HG03045 (cell line): ENCODE data around the gene SDCCAG8.

Experiments
- ATAC-seq: cut with Tn5 transposase; IDR thresholded peaks from one replicate; pipeline ENCODE4 v1.9.1; 2021; ENCODE audit warnings: mild to moderate bottlenecking, moderate library complexity; ENCODE audit not compliant: unreplicated experiment

Gene SDCCAG8

DNA sequence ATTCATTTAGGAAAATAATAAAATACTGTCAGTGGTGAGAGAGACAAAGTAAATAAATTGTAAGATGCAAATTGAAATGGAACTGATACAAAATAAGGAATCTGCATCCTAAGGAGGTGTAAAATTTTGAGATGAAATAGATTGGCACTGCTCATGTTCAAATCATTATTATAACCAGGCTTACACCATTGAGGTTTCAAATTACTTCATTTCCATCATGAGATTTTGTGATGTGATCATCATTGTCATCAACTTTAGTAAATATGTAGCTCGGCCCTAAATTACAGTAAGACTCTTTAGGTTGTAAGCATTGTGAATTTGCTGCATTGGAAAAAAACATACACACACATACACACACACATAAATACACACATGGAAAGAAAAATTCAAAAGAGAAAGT lies 123.4 kb downstream of the SDCCAG8 start:
- ATAC-seq = no peak

- ATAC-seq = no peak
These were observed 123.9 kb downstream of the SDCCAG8 start for GRCh38 chr1:243379706-243380105.

- ATAC-seq = no peak
These were observed 132.4 kb downstream of the SDCCAG8 start for GRCh38 chr1:243388276-243388675.

GRCh38 chr1:243390162-243390791 lies 134.4 kb downstream of the SDCCAG8 start:
- no peak for ATAC-seq

- no peak for ATAC-seq
These were observed 135.5 kb downstream of the SDCCAG8 start for GRCh38 chr1:243391355-243391754.

- ATAC-seq = no peak
These were observed 137.3 kb downstream of the SDCCAG8 start for GRCh38 chr1:243393096-243393495.

- ATAC-seq = no peak
These were observed 138.2 kb downstream of the SDCCAG8 start for GRCh38 chr1:243394066-243394465.

DNA sequence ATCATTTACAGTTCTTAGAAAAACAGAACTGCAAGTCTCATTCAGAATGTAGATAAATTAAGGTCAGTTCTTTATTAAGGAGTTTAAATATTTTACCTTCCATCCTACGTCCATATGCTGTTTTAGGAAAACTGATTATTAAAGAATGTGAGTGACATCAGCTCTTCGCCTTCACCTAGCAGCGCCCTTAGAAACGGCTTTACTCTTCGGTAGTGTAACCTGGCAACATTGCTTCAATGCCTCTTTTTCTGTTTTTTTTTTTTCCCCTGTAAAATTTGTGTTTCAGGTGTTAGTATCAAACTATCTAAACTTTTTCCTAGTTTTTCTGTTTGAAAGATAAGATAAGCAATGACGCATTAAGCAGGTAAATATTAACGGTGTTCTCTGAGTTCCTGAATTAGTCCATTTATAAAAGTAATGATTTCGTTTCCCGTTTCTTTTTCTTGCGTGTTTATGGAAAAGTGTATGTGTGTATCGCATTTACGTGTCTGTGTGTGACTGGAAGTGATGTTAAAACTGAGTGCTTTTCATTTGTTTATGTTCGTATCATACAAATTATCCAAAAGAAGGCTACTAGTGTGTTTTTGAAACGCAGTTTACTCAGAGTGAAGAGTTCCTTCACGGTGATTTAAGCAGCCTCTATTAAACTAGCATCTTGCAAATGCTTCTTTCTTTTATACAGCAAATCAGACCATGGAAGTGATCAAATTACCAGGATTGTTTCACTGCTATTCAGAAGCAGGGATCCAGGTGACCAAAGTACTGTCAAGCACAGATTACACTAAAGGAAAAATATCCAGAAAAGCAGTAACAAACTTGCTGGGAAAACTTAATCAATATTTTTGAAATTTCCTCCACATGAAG lies 139.0 kb downstream of the SDCCAG8 start:
- no peak for ATAC-seq

GRCh38 chr1:243396424-243396823 lies 140.6 kb downstream of the SDCCAG8 start:
- no peak for ATAC-seq

DNA sequence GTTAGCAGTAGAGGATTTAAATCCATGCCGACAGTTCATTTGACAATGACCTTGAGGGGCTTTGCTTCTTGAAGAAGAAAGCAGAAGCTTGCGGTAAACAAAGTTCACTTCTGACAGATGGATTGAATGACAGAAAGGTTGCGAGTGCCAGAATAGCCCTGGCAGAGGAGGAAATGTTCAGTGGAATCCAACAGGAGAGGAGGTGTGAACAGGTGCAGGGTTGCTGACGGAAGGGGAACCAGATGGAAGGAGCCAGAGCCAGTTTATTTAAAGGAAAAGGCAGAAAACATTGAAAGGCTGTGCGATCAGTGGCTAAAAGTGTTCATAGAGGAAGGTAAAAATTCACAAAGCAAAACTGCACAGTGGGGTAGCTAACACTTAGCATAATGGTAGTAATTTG lies 141.0 kb downstream of the SDCCAG8 start:
- no peak for ATAC-seq

- no peak for ATAC-seq
These were observed 141.9 kb downstream of the SDCCAG8 start for GRCh38 chr1:243397613-243398321.

- no peak for ATAC-seq
These were observed 143.8 kb downstream of the SDCCAG8 start for GRCh38 chr1:243399561-243400155.

DNA sequence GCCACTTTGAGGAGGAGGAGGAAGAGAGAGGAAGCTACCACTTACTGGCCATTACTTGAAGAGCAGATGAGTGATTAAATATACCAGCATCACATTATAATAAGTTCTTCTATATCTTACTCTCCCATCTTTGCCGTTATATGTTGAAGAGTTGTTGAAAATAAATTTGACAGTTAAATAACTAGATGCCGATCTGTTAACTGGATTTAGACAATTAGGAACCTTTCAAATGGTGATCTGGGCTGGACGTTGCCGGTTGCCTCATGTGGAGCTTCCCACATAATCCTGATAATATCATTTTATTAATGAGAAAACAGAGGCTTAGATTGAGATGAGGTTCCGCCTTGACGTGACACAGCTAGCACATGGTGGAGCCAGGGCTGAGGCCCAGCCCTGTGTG lies 147.0 kb downstream of the SDCCAG8 start:
- ATAC-seq = no peak

DNA sequence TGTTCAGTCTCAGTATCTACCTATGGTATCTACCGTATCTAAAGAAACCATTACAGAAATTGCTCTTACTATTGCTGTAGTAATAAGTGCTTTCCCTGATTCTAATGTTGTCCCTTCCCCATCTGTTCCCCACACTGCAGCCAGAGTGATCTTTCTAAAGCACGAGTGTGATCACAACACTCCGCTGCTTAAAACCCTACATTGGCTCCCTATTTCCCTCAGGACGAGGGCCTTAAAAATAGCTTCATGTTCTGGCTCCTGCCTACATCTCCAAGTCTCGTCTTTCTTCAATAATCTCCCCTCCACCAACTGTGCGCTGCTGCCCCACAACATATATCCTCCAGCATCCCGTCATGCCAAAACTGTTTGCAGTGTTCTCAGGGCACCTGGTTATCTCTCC lies 150.6 kb downstream of the SDCCAG8 start:
- ATAC-seq = no peak

DNA sequence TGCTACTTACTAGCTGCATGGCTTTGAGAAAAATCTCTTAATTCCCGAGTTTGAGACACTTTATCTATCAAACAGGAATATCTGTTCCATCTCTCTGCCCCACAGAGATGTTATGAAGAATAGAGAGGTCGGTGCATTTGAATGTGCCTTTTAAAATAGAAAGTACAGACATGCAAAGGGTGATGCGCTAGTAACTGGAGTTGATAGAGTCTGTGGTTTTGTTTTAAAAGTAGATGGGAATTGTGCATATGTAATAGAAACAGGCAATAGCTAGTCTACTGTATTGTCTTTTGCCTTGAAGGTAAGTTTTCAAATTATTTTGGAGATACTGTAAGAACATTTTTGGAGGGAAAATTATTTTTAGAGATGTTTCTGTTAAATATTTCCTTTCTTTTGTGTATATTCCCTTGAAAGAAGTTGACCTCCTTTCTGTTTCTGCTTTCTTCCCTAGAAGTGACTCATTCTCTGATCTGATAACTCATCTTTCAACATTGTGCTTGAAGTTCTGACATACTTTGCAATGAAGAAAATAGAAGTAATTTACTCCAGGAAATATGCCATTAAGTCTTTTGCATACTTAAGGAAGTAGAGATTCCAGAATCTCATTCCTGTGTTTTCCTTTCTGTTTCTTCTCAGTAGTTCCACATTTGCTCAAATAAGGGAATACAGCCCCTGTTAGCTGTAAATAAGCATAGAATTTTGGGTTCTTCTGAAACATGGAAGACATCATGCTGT lies 151.6 kb downstream of the SDCCAG8 start:
- ATAC-seq = no peak

- ATAC-seq = no peak
These were observed 152.6 kb downstream of the SDCCAG8 start for GRCh38 chr1:243408479-243408878.

DNA sequence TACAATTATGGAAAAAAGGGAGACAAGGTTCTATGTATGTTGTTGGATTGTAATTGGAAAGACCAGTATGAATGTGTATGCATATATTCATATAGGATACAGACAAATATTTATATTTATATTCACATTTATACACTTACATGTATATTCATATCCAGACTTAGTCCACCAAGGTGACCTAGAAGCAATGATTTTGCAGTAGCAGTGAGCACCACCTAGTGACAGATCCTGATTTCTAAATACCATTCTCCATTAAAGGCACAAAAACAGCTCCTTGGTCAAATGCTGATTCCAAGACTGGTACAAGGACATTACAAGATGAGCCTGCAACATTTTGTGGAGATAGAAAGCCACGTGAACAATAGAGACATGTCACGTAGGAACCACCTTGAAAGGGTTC lies 153.4 kb downstream of the SDCCAG8 start:
- ATAC-seq = no peak

GRCh38 chr1:243411472-243411871 lies 155.6 kb downstream of the SDCCAG8 start:
- ATAC-seq = no peak

GRCh38 chr1:243413431-243414151 lies 157.8 kb downstream of the SDCCAG8 start:
- no peak for ATAC-seq

GRCh38 chr1:243414152-243414494 lies 158.3 kb downstream of the SDCCAG8 start:
- no peak for ATAC-seq
